BLaER1 (cell line): Measurements from ENCODE around the gene HSPG2.

Experiments
- H3K27ac ChIP-seq: shearing (Covaris generic); formaldehyde crosslinking; 2 replicates; pipeline ENCODE4 v1.8.1; 2022
- H3K27me3 ChIP-seq: shearing (Covaris generic); formaldehyde crosslinking; 2 replicates; pipeline ENCODE4 v1.8.1; 2022
- H3K36me3 ChIP-seq: shearing (Covaris generic); formaldehyde crosslinking; 2 replicates; pipeline ENCODE4 v1.8.1; 2022
- H3K4me1 ChIP-seq: shearing (Covaris generic); formaldehyde crosslinking; 2 replicates; pipeline ENCODE4 v1.8.1; 2022
- H3K4me2 ChIP-seq: shearing (Covaris generic); formaldehyde crosslinking; 2 replicates; pipeline ENCODE4 v1.8.1; 2022
- H3K4me3 ChIP-seq: shearing (Covaris generic); formaldehyde crosslinking; 2 replicates; pipeline ENCODE4 v1.8.1; 2022
- H3K9ac ChIP-seq: shearing (Covaris generic); formaldehyde crosslinking; 2 replicates; pipeline ENCODE4 v1.8.1; 2022
- H3K9me3 ChIP-seq: shearing (Covaris generic); formaldehyde crosslinking; 2 replicates; pipeline ENCODE4 v1.8.1; 2022
- H4K20me1 ChIP-seq: shearing (Covaris generic); formaldehyde crosslinking; 2 replicates; pipeline ENCODE4 v1.8.1; 2022
- Cebpa-rat ChIP-seq: shearing (Covaris generic); IDR thresholded peaks from 2 replicates; pipeline ENCODE4 v1.8.1; 2022

HSPG2 gene

DNA sequence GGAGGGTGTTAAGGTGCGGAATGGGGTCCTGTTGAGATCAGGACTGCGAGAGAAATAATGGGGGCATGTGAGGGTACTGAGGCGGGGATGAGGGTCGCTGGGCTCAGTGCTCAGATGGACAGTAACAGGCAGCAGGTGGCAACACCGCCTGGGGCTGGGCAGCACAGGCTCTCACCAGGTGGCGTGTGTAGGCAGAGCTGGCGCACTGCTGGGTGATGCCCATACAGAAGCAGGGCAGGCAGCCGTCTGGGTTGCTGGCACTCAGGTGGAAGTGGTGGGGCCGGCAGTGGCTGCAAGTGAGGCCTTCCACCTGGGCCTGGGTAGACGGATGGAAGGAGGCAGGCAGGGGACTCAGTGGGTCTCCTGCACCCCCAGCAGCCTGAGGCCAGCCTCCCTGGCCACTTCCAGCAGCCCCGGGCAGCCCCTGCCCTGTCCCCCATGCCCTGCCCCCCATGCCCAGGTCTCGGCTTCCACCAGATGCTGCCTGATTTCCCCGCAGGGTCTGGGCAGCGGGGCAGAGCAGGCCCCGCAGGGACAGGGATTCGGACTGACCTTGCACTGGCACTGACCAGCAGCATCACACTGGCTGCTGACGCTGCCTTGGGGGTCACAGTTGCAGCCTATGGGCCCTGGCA lies 64.5 kb downstream of the HSPG2 start:
- TF ChIP-seq Cebpa-rat, result no peak
- Histone ChIP-seq H3K27ac (peak overlapping the region; percentile 18; the same call in 1 of the 2 replicates), H3K9me3 (no peaks in the 10 kb centered on the region), H3K4me3 (no peak overlapping the region), H3K27me3 (no peaks in the 10 kb centered on the region), H3K4me2 (peak overlapping the region; percentile 58), H3K9ac (no peak overlapping the region), H3K36me3 (peaks cover 80% of the 10 kb centered on the region), H3K4me1 (peaks cover 41% of the 10 kb centered on the region), H4K20me1 (no peaks in the 10 kb centered on the region)

GRCh38 chr1:21871943-21872342 lies 65.2 kb downstream of the HSPG2 start:
- H3K27ac ChIP-seq, result peak overlapping the region; percentile 18; the same call in 1 of the 2 replicates
- no peak overlapping the region for H3K9ac ChIP-seq
- no peaks in the 10 kb centered on the region for H3K9me3 ChIP-seq
- H4K20me1 ChIP-seq, result no peaks in the 10 kb centered on the region
- H3K36me3 ChIP-seq, result peaks cover 75% of the 10 kb centered on the region
- TF ChIP-seq Cebpa-rat, result no peak
- peak overlapping the region; percentile 58 for H3K4me2 ChIP-seq
- H3K27me3 ChIP-seq, result no peaks in the 10 kb centered on the region
- peaks cover 47% of the 10 kb centered on the region for H3K4me1 ChIP-seq
- H3K4me3 ChIP-seq, result no peak overlapping the region

DNA sequence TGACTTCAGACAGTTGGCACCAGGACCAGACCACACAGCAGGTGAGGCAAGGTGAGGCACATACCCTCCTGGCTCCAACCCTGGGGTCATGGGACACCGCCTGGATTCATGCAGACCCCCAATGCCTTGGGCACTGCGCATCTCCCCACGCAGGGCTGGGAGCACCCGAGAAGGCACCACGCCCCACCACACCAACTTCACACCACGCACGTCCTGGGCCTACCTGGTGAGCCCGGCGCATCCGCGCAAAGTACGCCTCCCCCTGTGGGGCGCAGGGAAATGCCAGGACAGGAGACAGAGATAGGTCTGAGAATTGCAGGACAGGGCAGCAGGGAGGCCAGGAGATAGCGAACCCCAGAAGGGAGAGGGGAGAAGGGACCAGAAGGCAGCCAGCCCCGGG lies 66.5 kb downstream of the HSPG2 start:
- H3K36me3 ChIP-seq, result peaks cover 63% of the 10 kb centered on the region
- no peak overlapping the region for H3K4me3 ChIP-seq
- no peaks in the 10 kb centered on the region for H4K20me1 ChIP-seq
- H3K27me3 ChIP-seq, result no peaks in the 10 kb centered on the region
- 0 out of 2 replicates have a peak overlapping the region, but pooled peaks have one; percentile 53 for H3K27ac ChIP-seq
- no peak overlapping the region; the same call in 1 of the 2 replicates for H3K4me2 ChIP-seq
- H3K9ac ChIP-seq, result no peak overlapping the region
- H3K4me1 ChIP-seq, result peaks cover 61% of the 10 kb centered on the region
- no peaks in the 10 kb centered on the region for H3K9me3 ChIP-seq
- TF ChIP-seq Cebpa-rat, result no peak

- Histone ChIP-seq H3K4me1 (peaks cover 65% of the 10 kb centered on the region), H3K9ac (0 out of 2 replicates have a peak overlapping the region, but pooled peaks have one; percentile 34), H3K9me3 (no peaks in the 10 kb centered on the region), H3K4me2 (peak overlapping the region; percentile 55), H3K4me3 (no peak overlapping the region), H3K27me3 (no peaks in the 10 kb centered on the region), H3K36me3 (peaks cover 62% of the 10 kb centered on the region), H4K20me1 (no peaks in the 10 kb centered on the region), H3K27ac (peak overlapping the region; percentile 53)
- TF ChIP-seq Cebpa-rat, result no peak
These were observed 67.4 kb downstream of the HSPG2 start for GRCh38 chr1:21869620-21870121.

DNA sequence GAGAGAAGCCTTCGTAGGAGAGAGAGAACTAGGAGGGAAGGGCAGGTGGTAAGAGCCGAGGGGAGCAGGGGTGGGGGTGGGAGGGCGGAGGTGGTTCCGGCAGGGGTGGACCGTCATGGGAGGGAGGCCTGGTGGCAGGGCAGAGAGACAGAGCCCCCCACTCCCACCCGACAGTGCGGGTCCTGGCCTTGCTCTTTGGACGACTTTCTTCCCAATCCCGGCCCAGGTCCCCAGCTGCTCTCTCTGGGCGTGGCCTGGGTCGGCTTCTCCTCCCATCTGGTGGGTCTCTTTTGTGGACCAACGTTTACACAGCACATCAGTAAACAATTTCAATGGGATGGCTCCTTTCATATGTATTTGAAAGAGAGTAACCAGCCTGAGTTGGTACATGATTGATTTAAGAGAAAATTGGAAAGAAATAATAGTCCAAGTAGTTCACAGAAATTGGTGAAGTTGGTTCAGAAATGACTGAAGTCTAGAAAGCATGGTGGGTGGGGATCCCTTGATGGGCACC lies 68.1 kb downstream of the HSPG2 start:
- Histone ChIP-seq H3K27ac (no peak overlapping the region), H3K9me3 (no peaks in the 10 kb centered on the region), H3K27me3 (no peaks in the 10 kb centered on the region), H3K36me3 (peaks cover 62% of the 10 kb centered on the region), H3K4me2 (peak overlapping the region; percentile 55), H3K4me1 (peaks cover 65% of the 10 kb centered on the region), H4K20me1 (no peaks in the 10 kb centered on the region), H3K9ac (0 out of 2 replicates have a peak overlapping the region, but pooled peaks have one; percentile 34), H3K4me3 (no peak overlapping the region)
- TF ChIP-seq Cebpa-rat, result no peak

GRCh38 chr1:21868482-21868881 lies 68.6 kb downstream of the HSPG2 start:
- Histone ChIP-seq H4K20me1 (no peaks in the 10 kb centered on the region), H3K9ac (no peak overlapping the region), H3K4me3 (no peak overlapping the region), H3K4me2 (no peak overlapping the region), H3K27me3 (no peaks in the 10 kb centered on the region), H3K9me3 (no peaks in the 10 kb centered on the region), H3K27ac (no peak overlapping the region), H3K4me1 (peaks cover 65% of the 10 kb centered on the region), H3K36me3 (peaks cover 59% of the 10 kb centered on the region)
- no peak for TF ChIP-seq Cebpa-rat

DNA sequence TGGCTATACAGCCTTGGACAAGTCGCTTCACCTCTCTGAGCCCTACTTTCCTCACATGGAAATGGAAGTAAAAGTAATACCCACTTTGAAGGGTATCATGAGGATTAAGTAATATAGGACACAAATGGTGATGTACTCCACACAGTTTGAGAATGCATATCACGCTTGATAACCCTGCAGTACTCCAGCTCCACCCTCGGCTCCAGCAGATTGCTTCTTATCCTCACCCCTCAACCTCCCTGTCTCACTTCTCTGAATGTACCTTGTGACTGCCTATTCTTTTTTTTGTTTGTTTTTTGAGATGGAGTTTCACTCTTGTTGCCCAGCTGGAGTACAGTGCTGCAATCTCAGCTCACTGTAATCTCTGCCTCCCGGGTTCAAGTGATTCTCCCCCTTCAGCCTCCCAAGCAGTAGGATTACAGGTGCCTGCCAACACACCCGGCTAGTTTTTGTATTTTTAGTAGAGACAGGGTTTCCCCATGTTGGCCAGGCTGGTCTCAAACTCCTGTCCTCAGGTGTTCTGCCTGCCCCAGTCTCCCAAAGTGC lies 69.6 kb downstream of the HSPG2 start:
- Histone ChIP-seq H3K4me1 (peaks cover 58% of the 10 kb centered on the region), H3K27ac (peak overlapping the region; percentile 81; the same call in 1 of the 2 replicates), H3K4me3 (no peak overlapping the region), H3K9ac (no peak overlapping the region), H3K9me3 (no peaks in the 10 kb centered on the region), H4K20me1 (no peaks in the 10 kb centered on the region), H3K4me2 (peak overlapping the region; percentile 70; the same call in 1 of the 2 replicates), H3K27me3 (no peaks in the 10 kb centered on the region), H3K36me3 (peaks cover 57% of the 10 kb centered on the region)
- TF ChIP-seq Cebpa-rat, result no peak

DNA sequence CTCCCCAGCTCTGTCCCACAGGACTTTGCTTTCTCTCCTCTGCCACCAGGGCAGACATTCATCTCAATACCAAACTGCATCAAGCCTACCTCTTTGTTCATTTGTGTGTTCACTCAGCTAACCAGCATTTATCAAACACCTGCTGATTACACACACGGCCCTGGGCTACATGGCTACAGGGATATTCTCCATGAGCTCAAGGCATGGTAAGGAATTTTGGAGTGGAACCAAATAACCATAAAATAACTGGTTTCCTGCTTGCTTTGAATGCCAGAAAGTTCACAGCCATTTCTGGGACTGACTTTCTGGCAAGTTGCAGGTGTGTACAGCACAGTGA lies 70.4 kb downstream of the HSPG2 start:
- peaks cover 50% of the 10 kb centered on the region for H3K4me1 ChIP-seq
- H3K27me3 ChIP-seq, result no peaks in the 10 kb centered on the region
- no peak for TF ChIP-seq Cebpa-rat
- no peak overlapping the region for H3K9ac ChIP-seq
- peaks cover 57% of the 10 kb centered on the region for H3K36me3 ChIP-seq
- H3K9me3 ChIP-seq, result peaks cover 3% of the 10 kb centered on the region
- no peaks in the 10 kb centered on the region for H4K20me1 ChIP-seq
- peak overlapping the region; percentile 81 for H3K27ac ChIP-seq
- H3K4me2 ChIP-seq, result peak overlapping the region; percentile 70
- H3K4me3 ChIP-seq, result no peak overlapping the region

- TF ChIP-seq Cebpa-rat, result no peak
- Histone ChIP-seq H3K27ac (peak overlapping the region; percentile 81), H4K20me1 (no peaks in the 10 kb centered on the region), H3K4me3 (no peak overlapping the region), H3K9ac (no peak overlapping the region), H3K27me3 (no peaks in the 10 kb centered on the region), H3K9me3 (peaks cover 8% of the 10 kb centered on the region), H3K4me2 (peak overlapping the region; percentile 70), H3K36me3 (peaks cover 57% of the 10 kb centered on the region), H3K4me1 (peaks cover 46% of the 10 kb centered on the region)
These were observed 71.0 kb downstream of the HSPG2 start for GRCh38 chr1:21865943-21866706.

GRCh38 chr1:21865609-21865942 lies 71.5 kb downstream of the HSPG2 start:
- Histone ChIP-seq H3K27ac (peak overlapping the region; percentile 81), H3K4me1 (peaks cover 45% of the 10 kb centered on the region), H3K4me3 (no peak overlapping the region), H3K4me2 (peak overlapping the region; percentile 70), H3K9me3 (peaks cover 11% of the 10 kb centered on the region), H4K20me1 (no peaks in the 10 kb centered on the region), H3K9ac (no peak overlapping the region), H3K27me3 (no peaks in the 10 kb centered on the region), H3K36me3 (peaks cover 58% of the 10 kb centered on the region)
- no peak for TF ChIP-seq Cebpa-rat
